Activated naive CD4-positive, alpha-beta T cell treated with anti-CD3 and anti-CD28 coated beads, Interleukin-2, amount 50 U/mL, for 72 hours (primary cell): Measurements from ENCODE around the gene LGALS9C. TPM values are rescaled to one million over a fixed set of nuclear protein-coding genes. Genes with fewer than 3 reads are reported as not detected.
"Not testable (repeated sequence)": the region's sequence is repeated elsewhere in the genome, so short reads cannot be mapped to it uniquely, and the experiment has no call there.

Experiments
- ATAC-seq, 2 donors: fragments of 150-1000 bp; cut with Tn5 transposase; 2 replicates each; pipeline ENCODE4 v1.10.0; 2021; ENCODE audit warnings: mild to moderate bottlenecking in 2 of 2, moderate library complexity in 2 of 2
- DNase-seq, 2 donors: peaks; one replicate each; pipeline ENCODE4 v3.0.0; 2021 to 2022; ENCODE audit warnings: low spot score in 2 of 2
- H3K27ac Mint-ChIP-seq, 2 donors: one replicate each; pipeline ENCODE4 v1.8.0; 2022; ENCODE audit warnings: mild to moderate bottlenecking in 2 of 2, mixed read lengths in 2 of 2
- H3K36me3 Mint-ChIP-seq, 2 donors: one replicate each; pipeline ENCODE4 v1.8.0; 2022; ENCODE audit warnings: mixed read lengths in 2 of 2
- H3K9me3 Mint-ChIP-seq, 2 donors: one replicate each; pipeline ENCODE4 v1.8.0; 2022; ENCODE audit warnings: mixed read lengths in 2 of 2
- total RNA-seq, 2 donors: library from RNA; stranded (reverse); gene quantifications; one replicate each; pipeline ENCODE4 v1.2.3, GENCODE V29; 2022

The LGALS9C gene
- total RNA-seq, 2 donors from 2014 or later, result not detected

GRCh38 chr17:18500816-18501215, 24.2 kb downstream of the LGALS9C start:
- H3K27ac Mint-ChIP-seq, DNase-seq, ATAC-seq, H3K36me3 Mint-ChIP-seq, H3K9me3 Mint-ChIP-seq: not testable (repeated sequence)

GRCh38 chr17:18503221-18503620, 26.6 kb downstream of the LGALS9C start:
- not testable (repeated sequence) for DNase-seq, H3K9me3 Mint-ChIP-seq

DNA sequence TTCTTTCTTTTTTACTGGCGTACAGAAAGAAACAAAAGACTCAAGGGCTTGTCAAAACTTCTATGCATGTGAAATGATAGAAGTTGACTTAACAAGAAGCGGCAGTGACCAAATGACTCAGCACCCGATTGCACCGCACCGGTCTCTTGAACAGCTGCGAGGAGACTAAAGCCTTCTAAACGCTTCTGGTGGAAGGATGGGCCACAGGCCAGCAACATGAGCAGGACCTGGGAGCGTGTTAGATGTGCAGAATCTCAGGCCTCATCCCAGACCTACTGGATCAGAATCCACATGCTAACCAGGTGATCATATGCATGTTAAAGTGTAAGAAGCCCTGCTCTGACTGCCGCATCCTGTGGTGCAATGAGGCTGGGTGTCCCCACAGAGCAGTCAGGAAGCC, 31.1 kb downstream of the LGALS9C start:
- H3K36me3 Mint-ChIP-seq, H3K27ac Mint-ChIP-seq, ATAC-seq, DNase-seq, H3K9me3 Mint-ChIP-seq: not testable (repeated sequence)

More at GRCh38 chr17:18503221-18503620, 26.6 kb downstream of the LGALS9C start:
- ATAC-seq, H3K36me3 Mint-ChIP-seq, H3K27ac Mint-ChIP-seq: not testable (repeated sequence)

DNA sequence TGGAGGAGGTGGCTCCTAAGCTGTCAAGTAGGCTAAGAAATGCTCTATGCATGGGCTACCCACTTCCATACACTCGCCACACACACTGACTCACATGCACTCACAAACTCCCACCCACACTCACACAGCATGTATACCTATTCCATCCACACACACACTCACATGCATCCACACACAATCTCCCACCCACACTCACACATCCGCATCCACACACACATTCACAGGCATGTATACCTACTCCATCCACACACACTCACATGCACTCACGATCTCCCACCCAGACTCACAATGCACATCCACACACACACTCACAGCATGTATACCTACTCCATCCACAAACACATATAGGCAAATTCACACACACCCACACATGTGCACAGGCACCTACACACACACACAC, 32.1 kb downstream of the LGALS9C start:
- H3K27ac Mint-ChIP-seq, result not testable (repeated sequence)

DNA sequence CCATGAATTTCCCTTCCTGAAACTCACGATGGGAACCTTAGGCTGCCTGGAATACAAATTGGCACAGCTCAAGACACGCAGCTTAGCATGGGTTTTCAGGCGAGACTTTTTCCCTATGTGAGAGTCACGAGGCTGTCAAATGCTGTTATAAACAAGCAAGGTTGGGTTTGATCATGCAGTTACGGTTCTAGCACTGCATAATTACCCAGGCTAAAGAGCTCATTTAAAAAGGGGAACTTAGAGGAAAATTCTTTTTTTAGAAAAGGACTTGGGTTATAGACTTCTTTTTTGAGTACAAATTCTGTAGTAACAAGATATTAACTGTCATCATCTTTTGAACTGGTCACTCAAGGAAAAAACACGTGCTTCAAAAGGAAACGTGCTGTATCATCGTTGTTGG, 44.5 kb downstream of the LGALS9C start:
- not testable (repeated sequence) for H3K9me3 Mint-ChIP-seq, H3K27ac Mint-ChIP-seq, ATAC-seq, DNase-seq, H3K36me3 Mint-ChIP-seq

More for the DNA sequence above, 32.1 kb downstream of the LGALS9C start:
- not testable (repeated sequence) for H3K9me3 Mint-ChIP-seq, DNase-seq, ATAC-seq, H3K36me3 Mint-ChIP-seq

GRCh38 chr17:18525015-18525414, 48.4 kb downstream of the LGALS9C start:
- DNase-seq, H3K36me3 Mint-ChIP-seq, H3K27ac Mint-ChIP-seq, ATAC-seq, H3K9me3 Mint-ChIP-seq: not testable (repeated sequence)

- not testable (repeated sequence) for DNase-seq, H3K9me3 Mint-ChIP-seq, H3K36me3 Mint-ChIP-seq, ATAC-seq, H3K27ac Mint-ChIP-seq
Measured at GRCh38 chr17:18526168-18526800, 49.7 kb downstream of the LGALS9C start.

DNA sequence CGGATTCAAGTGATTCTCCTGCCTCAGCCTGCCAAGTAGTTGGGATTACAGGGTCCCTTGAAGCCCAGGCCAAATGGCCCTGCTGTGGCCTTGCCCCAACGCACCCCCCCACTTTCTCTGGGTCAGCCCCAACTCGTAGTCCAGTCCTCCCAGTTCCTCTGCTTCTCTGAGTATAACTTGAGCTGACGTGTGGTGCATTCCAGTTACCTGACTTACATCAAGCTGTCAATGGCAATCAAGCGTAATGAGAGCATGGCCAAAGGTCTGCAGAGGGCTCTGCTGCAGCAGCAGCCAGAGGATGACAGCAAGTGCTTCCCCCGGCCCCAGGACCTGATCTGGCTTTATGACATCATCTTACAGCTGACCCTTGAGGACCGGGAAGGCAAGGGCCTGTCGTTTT, 50.8 kb downstream of the LGALS9C start:
- H3K36me3 Mint-ChIP-seq, H3K9me3 Mint-ChIP-seq, DNase-seq, H3K27ac Mint-ChIP-seq, ATAC-seq: not testable (repeated sequence)

DNA sequence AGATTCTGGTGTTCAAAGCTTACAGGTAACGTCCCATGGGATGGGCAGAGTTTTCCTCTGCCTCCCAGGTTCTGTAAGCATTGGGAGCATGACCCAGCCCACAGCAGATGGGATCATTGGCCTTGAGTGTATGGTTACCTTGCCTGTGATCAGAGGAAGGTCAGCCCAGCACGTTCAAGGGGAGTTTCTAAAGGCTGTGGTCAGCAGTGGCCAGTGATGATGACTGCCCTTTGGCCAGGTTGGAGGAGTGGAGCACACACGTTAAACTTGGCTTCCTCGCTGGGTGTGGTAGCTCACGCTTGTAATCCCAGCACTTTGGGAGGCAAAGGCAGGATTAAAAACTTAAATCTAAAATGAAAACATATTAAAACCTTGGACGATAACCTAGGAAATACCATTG, 51.8 kb downstream of the LGALS9C start:
- not testable (repeated sequence) for H3K27ac Mint-ChIP-seq, DNase-seq, H3K36me3 Mint-ChIP-seq, ATAC-seq, H3K9me3 Mint-ChIP-seq

- not testable (repeated sequence) for H3K36me3 Mint-ChIP-seq, H3K9me3 Mint-ChIP-seq, H3K27ac Mint-ChIP-seq, ATAC-seq, DNase-seq
Measured at GRCh38 chr17:18528899-18529500, 52.4 kb downstream of the LGALS9C start.

- not testable (repeated sequence) for H3K27ac Mint-ChIP-seq, ATAC-seq, H3K36me3 Mint-ChIP-seq, H3K9me3 Mint-ChIP-seq, DNase-seq
Measured at GRCh38 chr17:18530405-18530804, 53.8 kb downstream of the LGALS9C start.

- H3K9me3 Mint-ChIP-seq, H3K36me3 Mint-ChIP-seq, H3K27ac Mint-ChIP-seq, DNase-seq, ATAC-seq: not testable (repeated sequence)
Measured at GRCh38 chr17:18542234-18542633, 65.6 kb downstream of the LGALS9C start.

DNA sequence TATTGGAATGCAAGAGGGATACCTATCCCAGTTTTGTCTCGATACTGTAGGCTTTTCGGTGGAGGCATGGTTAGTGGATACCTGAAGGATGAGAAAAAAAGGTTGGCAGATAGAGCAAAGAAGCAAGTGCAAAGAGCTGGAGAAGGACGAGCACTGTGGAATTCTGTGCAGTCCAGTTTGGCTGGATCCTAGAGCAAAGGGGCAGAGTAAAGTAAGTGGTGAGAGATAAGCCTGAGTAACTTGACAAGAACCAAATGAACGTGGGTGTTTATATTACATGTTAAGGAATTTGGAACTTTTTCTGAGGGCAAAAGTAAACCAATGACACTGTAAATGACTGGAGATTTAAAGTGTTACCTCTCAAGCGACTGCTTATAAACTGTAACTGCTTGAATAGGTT, 66.3 kb downstream of the LGALS9C start:
- not testable (repeated sequence) for H3K9me3 Mint-ChIP-seq, DNase-seq, ATAC-seq, H3K27ac Mint-ChIP-seq, H3K36me3 Mint-ChIP-seq

Other genes with a start within 250 kb of the LGALS9C start
- gene FLII, start 218.1 kb upstream of the LGALS9C start, total RNA-seq, result 100 to 1,000 TPM; 267 to 273 TPM
- gene MIEF2, start 216.1 kb upstream of the LGALS9C start, total RNA-seq, result 10 to 100 TPM in 1 of 2 donors, 1 to 10 TPM in 1; 7.4 to 15.5 TPM
- 10 to 100 TPM; 78.3 to 97.4 TPM for gene TOP3A, start 161.8 kb upstream of the LGALS9C start, total RNA-seq
- 10 to 100 TPM; 18.8 to 23.5 TPM for gene SMCR8, start 161.5 kb upstream of the LGALS9C start, total RNA-seq
- 10 to 100 TPM; 65.9 to 73.1 TPM for gene SHMT1, start 113.2 kb upstream of the LGALS9C start, total RNA-seq
- under 1 TPM in 1 of 2 donors, not detected in 1; 0.54 TPM for gene EVPLL, start 99.0 kb upstream of the LGALS9C start, total RNA-seq
- gene TBC1D28, start 167.6 kb downstream of the LGALS9C start, total RNA-seq, result not detected
- gene FOXO3B, start 205.5 kb downstream of the LGALS9C start, total RNA-seq, result 1 to 10 TPM; 2.1 to 4.6 TPM